Measurements from ENCODE around the gene COA3.

DNA sequence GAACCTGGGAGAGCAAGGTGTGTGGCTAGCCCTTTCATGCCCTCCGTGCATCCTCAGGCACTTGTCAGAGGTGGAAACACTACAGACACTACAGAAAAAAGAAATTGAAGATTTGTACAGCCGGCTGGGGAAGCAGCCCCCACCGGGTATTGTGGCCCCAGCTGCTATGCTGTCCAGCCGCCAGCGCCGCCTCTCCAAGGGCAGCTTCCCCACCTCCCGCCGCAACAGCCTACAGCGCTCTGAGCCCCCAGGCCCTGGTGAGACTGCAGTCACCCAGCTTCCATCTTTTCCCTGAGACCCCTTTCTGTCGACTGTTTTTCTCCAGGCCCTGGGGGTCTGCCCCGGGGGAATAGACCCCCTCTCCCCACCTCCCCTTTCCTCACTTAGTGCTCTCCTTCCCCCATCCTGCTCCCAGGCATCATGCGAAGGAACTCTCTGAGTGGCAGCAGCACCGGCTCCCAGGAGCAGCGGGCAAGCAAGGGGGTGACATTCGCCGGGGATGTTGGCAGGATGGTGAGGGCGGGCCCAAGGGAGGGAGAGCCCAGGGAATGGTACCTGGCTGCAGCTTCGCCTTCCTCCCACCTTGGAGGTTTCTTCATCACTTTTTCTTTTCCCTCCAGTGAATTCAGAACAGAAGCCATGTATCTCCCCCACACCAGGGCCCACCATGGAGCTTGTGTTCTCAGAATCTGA, 2.3 kb downstream of the COA3 start:
- TF ChIP-seq, protein P1, sequence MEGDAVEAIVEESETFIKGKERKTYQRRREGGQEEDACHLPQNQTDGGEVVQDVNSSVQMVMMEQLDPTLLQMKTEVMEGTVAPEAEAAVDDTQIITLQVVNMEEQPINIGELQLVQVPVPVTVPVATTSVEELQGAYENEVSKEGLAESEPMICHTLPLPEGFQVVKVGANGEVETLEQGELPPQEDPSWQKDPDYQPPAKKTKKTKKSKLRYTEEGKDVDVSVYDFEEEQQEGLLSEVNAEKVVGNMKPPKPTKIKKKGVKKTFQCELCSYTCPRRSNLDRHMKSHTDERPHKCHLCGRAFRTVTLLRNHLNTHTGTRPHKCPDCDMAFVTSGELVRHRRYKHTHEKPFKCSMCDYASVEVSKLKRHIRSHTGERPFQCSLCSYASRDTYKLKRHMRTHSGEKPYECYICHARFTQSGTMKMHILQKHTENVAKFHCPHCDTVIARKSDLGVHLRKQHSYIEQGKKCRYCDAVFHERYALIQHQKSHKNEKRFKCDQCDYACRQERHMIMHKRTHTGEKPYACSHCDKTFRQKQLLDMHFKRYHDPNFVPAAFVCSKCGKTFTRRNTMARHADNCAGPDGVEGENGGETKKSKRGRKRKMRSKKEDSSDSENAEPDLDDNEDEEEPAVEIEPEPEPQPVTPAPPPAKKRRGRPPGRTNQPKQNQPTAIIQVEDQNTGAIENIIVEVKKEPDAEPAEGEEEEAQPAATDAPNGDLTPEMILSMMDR (IDR thresholded peaks at IDR 0.05), result no peak
- no peak for TF ChIP-seq POLR2A (IDR thresholded peaks at IDR 0.05)

Data from uterus (tissue), 2 donors.